WTC11 (cell line): ENCODE measurements around the gene KCNIP3.

ENCODE experiments used
- CBFB ChIP-seq: sonication (generic); formaldehyde crosslinking; IDR thresholded peaks from 2 replicates; pipeline ENCODE4 v1.8.1; 2022; ENCODE audit warnings: mild to moderate bottlenecking, low read depth, missing genetic modification reagents
- CTCF ChIP-seq: fragments of 200-600 bp; IDR thresholded peaks from 2 replicates; pipeline ENCODE4 v1.8.0; 2022; ENCODE audit warnings: antibody characterized with exemption
- ELF4 ChIP-seq: sonication (generic); formaldehyde crosslinking; IDR thresholded peaks from 2 replicates; pipeline ENCODE4 v1.8.1; 2022; ENCODE audit warnings: low read depth, mild to moderate bottlenecking, moderate library complexity, missing genetic modification reagents
- FOXK1 ChIP-seq: sonication (generic); formaldehyde crosslinking; IDR thresholded peaks from 2 replicates; pipeline ENCODE4 v1.8.0; 2022; ENCODE audit warnings: mild to moderate bottlenecking, moderate library complexity, missing genetic modification reagents
- IRF2 ChIP-seq: sonication (generic); formaldehyde crosslinking; IDR thresholded peaks from 2 replicates; pipeline ENCODE4 v1.8.0; 2022; ENCODE audit warnings: low read depth, missing genetic modification reagents, borderline replicate concordance
- JUN ChIP-seq: sonication (generic); formaldehyde crosslinking; IDR thresholded peaks from 2 replicates; pipeline ENCODE4 v1.8.0; 2023; ENCODE audit warnings: mild to moderate bottlenecking, missing genetic modification reagents
- NFE2L1 ChIP-seq: sonication (generic); formaldehyde crosslinking; IDR thresholded peaks from 2 replicates; pipeline ENCODE4 v1.8.1; 2023; ENCODE audit warnings: missing genetic modification reagents
- PRDM15 ChIP-seq: sonication (generic); formaldehyde crosslinking; IDR thresholded peaks from 2 replicates; pipeline ENCODE4 v1.8.0; 2022; ENCODE audit warnings: missing genetic modification reagents
- ZNF423 ChIP-seq: fragments of 250-450 bp; sonication (Bioruptor Pico); IDR thresholded peaks from 2 replicates; pipeline ENCODE4 v2.1.2; 2022; ENCODE audit warnings: mild to moderate bottlenecking, moderate library complexity
- TF ChIP-seq, protein P1 (sequence below): sonication (generic); formaldehyde crosslinking; conservative IDR thresholded peaks from 2 replicates; pipeline ENCODE4 v1.8.1; 2022; ENCODE audit warnings: mild to moderate bottlenecking, missing genetic modification reagents
- TF ChIP-seq, protein P2 (sequence below): sonication (generic); formaldehyde crosslinking; IDR thresholded peaks from 2 replicates; pipeline ENCODE4 v1.8.0; 2022; ENCODE audit warnings: mild to moderate bottlenecking, missing genetic modification reagents

GRCh38 chr2:95320986-95321767, 24.0 kb downstream of the KCNIP3 start:
- TF ChIP-seq CTCF (no peak), ZNF423 (CRISPR knock-in tag) (no peak), CBFB (CRISPR knock-in tag) (no peak), ELF4 (CRISPR knock-in tag) (no peak), JUN (CRISPR knock-in tag) (no peak), PRDM15 (CRISPR knock-in tag) (no peak), NFE2L1 (CRISPR knock-in tag) (no peak), FOXK1 (CRISPR knock-in tag) (no peak), IRF2 (no peak)
- TF ChIP-seq, protein P1, sequence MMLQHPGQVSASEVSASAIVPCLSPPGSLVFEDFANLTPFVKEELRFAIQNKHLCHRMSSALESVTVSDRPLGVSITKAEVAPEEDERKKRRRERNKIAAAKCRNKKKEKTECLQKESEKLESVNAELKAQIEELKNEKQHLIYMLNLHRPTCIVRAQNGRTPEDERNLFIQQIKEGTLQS (CRISPR knock-in tag) = no peak
- TF ChIP-seq, protein P2, sequence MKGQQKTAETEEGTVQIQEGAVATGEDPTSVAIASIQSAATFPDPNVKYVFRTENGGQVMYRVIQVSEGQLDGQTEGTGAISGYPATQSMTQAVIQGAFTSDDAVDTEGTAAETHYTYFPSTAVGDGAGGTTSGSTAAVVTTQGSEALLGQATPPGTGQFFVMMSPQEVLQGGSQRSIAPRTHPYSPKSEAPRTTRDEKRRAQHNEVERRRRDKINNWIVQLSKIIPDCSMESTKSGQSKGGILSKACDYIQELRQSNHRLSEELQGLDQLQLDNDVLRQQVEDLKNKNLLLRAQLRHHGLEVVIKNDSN (CRISPR knock-in tag) = no peak
